NCI-H1694 treated with DMSO at 0.1 percent for 48 hours (cell line): ENCODE measurements around the gene DGCR6.
"Not testable (repeated sequence)": the region's sequence is repeated elsewhere in the genome, so short reads cannot be mapped to it uniquely, and the experiment has no call there.

Source experiments
- DNase-seq: peaks from one replicate; lab custom pipeline; 2025; lab: John Stamatoyannopoulos, UW

DGCR6 gene

GRCh38 chr22:18960166-18960820 lies 54.2 kb downstream of the DGCR6 start:
- not testable (repeated sequence) for DNase-seq

DNA sequence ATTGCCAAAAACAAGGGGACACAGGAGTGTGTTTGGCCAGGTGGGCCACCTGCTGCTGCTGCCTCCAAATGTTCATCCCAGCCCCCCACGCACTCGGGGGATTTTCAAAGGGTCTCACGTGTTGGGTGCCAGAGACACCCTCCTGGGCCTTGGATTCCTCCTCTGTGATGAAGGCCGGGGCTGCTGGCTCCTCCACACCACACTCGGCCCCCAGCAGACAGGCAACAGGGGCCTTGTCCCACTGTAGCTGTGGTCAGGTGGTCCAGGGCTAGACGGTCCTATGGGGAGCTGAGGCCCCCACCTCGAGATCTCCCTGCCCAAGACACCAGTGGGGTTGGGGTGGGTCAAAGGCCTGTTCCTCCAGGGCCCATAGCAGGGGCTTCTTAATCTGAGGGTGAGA lies 55.1 kb downstream of the DGCR6 start:
- DNase-seq: not testable (repeated sequence)
